A204.1 (cell line): ENCODE data around the gene GLG1.
"Not testable (repeated sequence)": the region's sequence is repeated elsewhere in the genome, so short reads cannot be mapped to it uniquely, and the experiment has no call there.

Source experiments
- FAIRE-seq: peaks from 2 replicates; lab custom pipeline; 2012; peaks lifted over from hg19 to GRCh38; lab: Jason Lieb, UNC

GLG1 gene

DNA sequence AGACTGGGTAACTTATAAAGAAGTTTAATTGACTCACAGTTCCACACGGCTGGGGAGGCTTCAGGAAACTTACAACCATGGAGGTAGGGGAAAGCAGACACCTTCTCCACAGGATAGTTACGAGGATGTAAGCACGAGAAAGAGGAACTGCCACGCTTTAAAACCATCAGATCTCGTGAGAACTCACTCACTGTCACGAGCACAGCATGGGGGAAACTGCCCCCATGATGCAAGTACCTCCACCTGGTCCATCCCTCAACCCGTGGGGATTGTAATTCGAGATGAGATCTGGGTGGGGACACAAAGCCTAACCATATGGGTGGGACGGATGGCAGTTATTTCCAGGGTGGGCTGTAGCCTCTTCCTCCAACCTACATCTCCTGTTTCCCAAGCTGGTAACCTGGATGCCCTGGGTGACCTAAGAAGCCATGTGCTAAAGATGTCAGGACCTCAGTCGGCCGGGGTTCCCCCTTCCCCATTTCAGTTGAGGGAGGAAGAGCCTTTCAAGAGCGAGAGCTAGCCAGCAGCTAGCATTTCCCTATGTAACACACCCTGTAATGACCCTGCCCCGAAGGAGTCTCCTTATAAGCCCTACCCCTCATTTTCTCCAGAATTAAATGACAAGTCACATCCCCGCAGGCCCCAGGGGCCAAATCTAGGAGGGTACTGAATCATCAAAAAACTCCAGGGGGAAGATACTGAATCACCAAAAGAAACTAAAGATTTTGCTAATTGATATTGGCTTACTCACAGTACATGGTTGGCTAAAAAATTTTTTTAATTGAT, 202.6 kb downstream of the GLG1 start:
- not testable (repeated sequence) for FAIRE-seq

DNA sequence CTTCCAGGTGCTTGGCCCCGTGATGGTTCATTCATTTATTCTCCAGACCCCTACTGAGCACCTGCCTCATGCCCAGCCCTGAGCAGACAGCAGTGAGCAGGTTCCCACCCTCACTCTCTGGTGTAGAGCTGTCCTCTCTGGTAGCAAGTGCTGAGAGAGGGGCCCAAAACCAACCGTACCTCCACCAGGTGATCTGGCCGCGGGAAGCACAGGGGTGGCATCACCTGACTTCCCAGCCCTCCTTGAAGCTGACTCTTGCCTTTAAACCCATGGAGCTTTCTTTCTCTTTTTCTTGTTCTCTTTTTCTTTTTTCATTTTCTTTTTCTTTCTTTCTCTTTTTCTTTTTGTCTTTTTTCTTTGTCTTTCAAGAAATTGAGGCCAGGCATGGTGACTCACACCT, 206.7 kb downstream of the GLG1 start:
- FAIRE-seq = not testable (repeated sequence)

DNA sequence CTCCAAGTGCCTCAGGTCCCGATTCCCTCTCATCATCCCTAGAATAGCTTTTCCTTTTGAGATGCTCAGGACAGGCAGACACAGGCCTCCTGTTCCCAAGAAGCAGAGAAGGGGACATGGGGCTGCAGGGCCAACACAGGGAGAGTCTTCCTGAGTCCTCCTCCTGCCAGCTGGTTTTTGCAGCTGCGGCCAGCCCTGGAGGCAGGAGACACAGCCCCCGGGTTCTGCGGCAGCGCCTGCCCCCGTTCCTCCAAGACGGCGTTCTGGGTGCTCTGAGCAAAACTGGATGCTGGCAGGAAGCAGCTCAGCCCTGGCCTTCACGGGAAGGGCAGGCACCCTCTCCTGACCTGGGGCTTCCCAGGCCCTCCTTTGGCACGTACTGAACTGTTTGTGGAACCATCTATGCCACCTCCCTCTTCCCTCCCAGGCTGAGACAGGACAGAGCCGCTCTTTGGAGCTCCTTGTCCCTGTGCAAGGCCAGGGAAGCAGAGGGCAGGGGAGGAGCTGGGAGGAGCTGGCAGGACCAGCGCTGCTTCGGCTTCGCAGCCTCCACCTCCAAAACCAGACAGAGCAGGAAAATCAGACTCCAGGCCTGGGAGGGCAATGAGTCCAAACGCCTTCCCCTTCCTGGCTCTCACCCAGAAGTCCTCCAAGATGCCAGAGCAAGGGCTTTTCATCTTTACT, 208.6 kb downstream of the GLG1 start:
- not testable (repeated sequence) for FAIRE-seq
